MV-4-11 (cell line): ENCODE measurements around the gene RBM19.

Experiments used
- DNase-seq: peaks from one replicate; lab custom pipeline; 2025; lab: John Stamatoyannopoulos, UW

Gene RBM19

DNA sequence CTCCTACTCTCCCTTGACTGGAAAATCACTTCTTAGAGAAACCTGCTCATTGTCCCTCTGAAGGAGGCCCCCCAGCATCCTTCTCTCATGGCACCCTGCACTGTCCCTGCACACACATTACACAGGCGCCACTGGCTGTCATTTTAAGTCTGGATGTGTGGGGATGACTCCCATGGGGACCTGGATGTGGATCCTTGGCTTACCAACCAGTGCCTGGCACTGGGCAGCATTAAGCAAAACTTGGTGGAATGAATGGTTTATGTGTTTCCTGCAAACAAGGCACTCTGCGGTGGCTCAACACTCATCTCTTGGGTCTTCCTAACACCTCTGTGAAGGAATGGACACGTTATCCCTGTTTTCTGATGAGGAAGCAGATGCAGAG lies 162.4 kb downstream of the RBM19 start:
- no peak for DNase-seq

- no peak for DNase-seq
Measured at GRCh38 chr12:113802966-113803758, 163.0 kb downstream of the RBM19 start.

DNA sequence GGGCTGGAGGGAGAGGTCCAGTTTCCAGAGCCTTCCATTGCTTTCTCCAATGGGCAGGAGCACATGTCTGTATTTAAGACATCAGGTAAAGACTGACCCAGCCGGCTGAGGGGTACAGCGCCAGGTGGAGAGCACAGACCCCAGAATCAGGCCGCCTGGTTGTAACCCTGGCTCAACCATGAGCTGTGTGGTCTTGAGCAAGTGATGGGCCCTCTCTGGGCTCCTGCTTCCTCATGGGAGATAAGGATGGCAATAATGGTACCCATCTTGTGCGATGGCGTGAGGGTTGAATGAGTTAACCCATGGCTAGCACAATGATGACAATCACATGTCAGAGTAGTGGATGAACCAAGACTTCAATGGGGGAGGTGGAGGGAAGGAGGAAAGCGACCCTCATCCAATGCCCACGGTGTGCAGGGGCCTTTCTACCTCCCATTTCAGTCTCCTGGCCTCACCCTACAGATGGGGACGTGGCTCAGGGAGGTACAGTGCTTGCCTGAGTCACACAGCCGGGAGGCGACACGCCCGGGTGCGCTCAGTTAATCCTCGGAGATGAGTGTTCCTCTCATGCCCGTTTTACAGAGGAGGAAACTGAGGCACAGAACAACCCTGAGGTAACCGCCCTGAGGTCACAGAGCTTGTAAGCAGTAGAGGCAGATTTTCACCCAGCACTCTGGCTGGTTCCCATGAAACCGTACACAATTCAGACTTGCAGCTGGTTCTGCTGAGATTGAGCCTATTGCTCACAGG lies 163.9 kb downstream of the RBM19 start:
- DNase-seq, result no peak

DNA sequence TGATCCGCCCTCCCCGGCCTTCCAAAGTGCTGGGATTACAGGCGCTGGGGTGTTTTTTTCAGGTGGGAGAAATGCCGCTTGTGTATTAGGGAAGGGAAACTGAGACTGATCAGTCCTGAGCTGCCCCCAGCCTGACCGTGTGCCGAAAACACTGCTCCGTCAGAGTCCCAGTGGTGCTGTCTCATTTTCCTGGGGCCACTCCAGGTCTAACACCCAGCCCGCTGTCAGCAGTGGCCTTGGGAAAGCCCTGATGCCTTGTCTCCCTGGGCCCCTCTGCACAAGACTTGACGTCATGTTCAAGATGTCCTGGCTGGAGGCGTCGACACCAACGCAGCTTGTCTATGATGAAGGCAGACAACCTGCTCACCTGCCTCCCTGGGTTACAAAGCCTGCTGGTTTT lies 165.9 kb downstream of the RBM19 start:
- DNase-seq, result no peak

- DNase-seq, result no peak
Measured at GRCh38 chr12:113798552-113798951, 167.6 kb downstream of the RBM19 start.

DNA sequence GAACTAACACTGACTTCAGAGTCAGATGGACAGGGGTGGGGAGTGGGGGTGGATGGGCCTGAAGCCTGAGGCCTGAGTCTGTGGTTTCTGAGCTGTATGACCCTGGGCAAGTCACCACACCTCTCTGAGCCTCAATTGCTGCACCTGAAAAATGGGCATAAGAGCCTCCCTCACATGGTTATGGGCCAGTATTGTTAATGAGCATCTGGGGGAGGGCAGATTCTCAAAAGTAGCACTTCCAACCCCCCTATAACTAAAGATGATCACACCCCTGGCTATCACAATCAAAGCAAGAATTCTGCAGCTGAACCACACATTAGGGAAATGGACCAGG lies 168.6 kb downstream of the RBM19 start:
- no peak for DNase-seq

DNA sequence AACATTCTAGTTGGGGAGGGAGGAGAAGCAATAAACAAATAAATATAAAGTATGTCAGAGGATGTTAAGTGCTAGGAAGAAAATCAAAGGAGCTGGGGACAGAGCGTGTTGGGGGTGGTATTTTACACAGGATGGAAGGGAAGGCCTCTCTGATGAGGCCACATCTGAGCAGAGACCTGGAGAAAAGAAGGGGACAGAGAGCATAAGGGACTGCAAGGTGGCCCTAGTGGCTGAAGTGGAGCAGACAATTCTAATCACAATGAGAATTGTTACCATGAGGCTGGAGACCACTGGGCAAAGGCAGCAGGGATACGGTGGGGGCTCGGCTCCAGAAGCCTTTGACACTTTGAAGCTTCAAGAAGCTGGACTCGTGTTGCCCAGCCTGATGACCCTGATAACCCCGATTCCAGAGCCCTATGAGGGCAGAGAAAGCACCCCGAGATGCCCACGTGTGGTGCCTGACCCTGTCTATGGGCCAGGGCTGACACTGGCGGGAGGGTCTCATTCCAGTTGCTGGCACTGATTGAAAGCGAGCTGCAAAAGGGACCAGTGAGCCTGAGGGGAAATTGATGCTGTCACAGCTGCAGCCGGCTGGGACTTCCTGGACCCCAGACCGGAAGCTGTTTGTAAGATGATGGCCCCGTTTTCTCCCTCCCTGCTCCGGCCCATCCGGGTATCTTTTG lies 169.1 kb downstream of the RBM19 start:
- no peak for DNase-seq

DNA sequence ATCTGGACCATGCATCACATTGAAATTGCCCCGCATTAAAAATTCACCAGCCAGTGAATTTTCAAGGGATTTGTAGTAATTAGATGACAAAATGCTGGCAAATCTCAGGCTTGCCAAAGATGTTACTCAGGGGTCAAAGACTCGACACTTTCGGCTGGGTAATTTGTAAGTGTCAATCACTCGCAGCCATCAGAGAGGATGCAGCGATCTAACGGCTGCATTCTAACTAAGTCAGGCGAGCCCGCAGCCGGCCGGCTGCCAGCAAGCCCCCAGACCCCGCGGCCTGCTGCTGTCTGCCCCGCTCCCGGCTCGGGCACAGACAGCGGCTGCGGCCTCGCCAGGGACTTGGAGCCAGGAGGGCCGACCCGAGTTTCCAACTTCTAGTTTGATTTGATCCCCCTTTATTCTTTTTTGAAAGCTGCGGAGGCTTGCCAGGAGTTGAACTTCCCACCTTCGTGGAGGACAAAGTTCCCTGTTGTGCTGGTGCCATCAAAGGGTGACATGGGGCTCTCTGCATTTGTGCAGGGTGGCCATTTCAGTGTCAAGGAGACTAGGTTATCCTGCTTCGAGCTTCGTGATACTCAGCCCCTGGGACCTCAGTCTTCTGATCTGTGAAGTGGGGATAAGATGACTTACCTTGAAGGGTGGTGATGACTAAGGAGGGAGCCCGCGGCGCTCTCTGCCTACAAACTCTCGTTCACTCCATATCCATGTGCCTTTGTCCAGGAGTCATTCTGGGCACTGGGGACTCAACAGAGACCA lies 169.9 kb downstream of the RBM19 start:
- DNase-seq, result no peak

- DNase-seq, result no peak
Measured at GRCh38 chr12:113795445-113795844, 170.7 kb downstream of the RBM19 start.

GRCh38 chr12:113794774-113795173 lies 171.4 kb downstream of the RBM19 start:
- no peak for DNase-seq

GRCh38 chr12:113793250-113793649 lies 172.9 kb downstream of the RBM19 start:
- no peak for DNase-seq

DNA sequence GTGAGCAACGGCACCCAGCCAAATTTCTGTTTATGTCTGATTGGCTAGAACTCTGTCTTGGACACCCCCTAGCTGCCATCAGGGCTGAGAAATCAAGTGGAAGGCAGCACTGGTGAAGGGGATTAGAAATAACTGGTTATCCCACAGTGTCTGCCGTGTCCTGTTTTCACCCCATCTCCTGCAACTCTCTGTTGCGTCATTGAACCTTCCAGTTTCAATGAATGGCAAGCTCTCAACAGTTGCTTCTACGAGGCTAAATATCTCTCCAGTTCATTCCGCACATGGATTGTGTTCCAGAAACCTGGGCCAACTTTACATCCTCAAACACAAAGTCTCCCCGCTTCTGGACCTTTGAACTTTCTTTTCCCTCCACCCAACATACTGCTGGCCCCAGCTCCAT lies 173.7 kb downstream of the RBM19 start:
- DNase-seq, result no peak

- DNase-seq, result no peak
Measured at GRCh38 chr12:113788020-113788856, 177.9 kb downstream of the RBM19 start.

- no peak for DNase-seq
Measured at GRCh38 chr12:113786107-113786506, 180.0 kb downstream of the RBM19 start.

GRCh38 chr12:113783811-113784210 lies 182.3 kb downstream of the RBM19 start:
- no peak for DNase-seq

DNA sequence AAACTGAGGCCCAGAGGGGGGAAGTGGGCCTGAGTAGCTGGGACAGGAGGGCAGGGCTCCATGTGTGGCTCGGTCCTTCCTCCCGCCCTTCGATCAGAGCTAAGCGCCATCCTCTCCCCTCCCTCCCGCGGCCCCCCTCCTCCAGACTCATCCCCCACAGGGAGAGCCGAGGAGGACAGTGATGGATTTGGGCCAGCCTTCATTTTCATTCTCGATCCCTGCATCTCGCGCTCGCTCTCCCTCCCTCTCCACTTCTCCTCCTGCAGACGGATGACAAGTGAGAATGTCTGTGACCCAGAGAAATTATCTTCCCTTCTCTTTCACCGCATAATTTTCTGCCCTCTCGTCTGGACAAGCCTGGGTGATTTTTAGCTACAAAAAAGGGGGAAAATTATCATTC lies 183.3 kb downstream of the RBM19 start:
- DNase-seq, result no peak

DNA sequence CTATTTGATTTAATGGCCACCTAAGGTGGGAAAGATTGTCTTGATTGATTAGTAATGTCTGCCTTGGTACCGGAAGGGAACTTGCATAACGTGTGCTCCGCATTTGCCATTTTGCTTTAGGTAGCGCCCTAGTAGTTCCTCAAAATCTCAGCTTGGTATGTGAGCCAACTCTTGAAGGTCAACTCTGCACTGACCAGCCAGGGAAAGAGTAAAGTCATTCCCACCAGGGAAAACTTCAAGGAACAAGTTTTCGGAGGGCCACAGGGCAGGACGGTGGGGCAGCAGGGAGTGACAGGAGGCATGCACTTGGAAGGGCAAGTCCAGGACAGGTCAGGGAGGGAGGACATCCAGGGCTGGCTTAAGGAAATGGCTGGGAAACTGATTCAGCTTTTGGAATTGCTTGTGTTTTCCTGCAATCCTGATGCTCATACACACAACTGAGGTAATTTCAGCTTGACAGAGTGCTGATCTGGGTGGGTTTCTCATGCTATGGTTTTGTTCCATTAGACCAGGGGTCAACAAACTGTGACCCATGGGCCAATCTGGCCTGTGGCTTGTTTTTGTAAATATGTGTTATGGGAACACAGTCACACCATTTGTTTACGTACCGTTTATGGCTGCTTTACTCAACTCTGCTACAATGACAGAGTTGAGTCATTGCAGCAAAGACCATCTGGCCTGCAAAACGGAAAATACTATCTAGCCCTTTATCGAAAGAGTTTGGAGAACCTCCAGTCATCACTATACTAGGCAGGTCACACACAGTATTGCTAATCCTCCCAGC lies 184.5 kb downstream of the RBM19 start:
- DNase-seq, result peak; percentile 15

GRCh38 chr12:113779774-113780173 lies 186.4 kb downstream of the RBM19 start:
- no peak for DNase-seq

DNA sequence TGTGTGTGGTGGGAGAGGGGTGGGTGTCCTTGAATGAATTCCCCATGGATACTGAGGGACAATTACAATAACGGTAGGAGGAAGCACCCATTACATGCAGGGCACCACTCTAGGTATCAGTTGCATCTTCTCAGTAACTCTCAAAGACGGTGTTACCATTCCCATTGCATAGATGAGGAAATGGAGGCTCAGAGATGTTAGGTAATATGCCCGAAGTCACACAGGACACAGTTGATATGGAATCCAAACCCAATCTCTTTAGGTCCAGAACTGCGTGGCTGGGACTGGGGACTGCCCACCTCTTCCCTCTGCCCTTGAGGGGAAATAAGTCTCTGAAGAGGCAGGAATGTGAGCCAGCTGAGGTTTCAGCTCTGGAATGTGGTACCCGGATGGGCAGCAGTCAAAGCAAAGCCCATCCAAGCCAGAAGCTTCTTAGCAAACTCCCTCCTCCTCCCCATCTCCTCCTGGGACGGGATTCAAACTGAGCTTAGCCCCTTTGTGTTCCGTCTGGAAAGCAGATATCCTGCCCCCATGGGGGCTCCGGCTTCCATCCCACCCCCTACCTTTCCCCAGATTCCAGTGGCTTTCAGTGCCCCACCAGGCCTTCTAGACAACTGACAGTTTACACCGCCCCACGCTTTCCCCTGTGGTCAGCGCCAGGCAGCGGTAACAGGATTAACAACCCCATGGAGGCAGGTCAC lies 187.5 kb downstream of the RBM19 start:
- no peak for DNase-seq

DNA sequence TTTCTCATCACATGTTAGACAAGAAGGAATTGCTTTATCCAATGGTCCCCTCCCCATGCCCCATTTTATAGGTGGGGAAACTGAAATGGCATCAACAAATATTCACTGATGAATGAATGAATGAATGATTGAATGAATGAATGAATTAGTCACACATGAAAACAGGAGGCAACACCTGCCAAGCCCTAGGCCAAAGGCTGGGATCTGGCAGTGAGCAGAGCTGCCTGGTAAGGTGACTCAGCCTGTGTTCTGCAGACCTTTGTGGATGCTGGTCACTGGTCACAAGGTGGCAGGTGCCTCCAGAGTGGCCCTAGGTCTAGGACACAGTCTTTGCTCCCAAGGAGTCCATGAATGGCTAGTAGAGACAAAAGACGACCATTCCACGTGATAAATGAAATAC lies 188.4 kb downstream of the RBM19 start:
- DNase-seq, result no peak
